K562 (cell line): ENCODE results near the gene GRIA3. TPM values are rescaled to one million over a fixed set of nuclear protein-coding genes. Genes with fewer than 3 reads are reported as not detected.

ENCODE experiments used
- ATAC-seq: fragments of 200-7000 bp; cut with Tn5 transposase; 3 replicates; pipeline ENCODE4 v1.9.1; 2020; ENCODE audit warnings: moderate library complexity
- BruUV-seq: library from RNA; stranded (reverse); fragments of 400-500 nt; replicated peaks from 2 replicates; lab custom pipeline; 2021; lab: Mats Ljungman, UMichigan
- CTCF ChIA-PET: fragments of 300-600 bp; formaldehyde crosslinking; extraction: SDS; loops from one replicate; lab custom pipeline; 2021; ENCODE audit warnings: low intra/inter-chr PET ratio; lab: Yijun Ruan, JAX
- POLR2A ChIA-PET: fragments of 300-600, 350-650 bp; sonication (Branson Sonifier 250); formaldehyde crosslinking; extraction: SDS; loops from one replicate; lab custom pipeline; 2021; ENCODE audit warnings: antibody characterized with exemption, inconsistent platforms; lab: Yijun Ruan, JAX
- DNase-seq, 4 experiments: peaks; one replicate each; pipeline versions ENCODE4 v3.0.0 to v3.0.0-alpha.2; 2011 to 2018; ENCODE audit warnings: low spot score in 3 of 4, mixed read lengths in 3 of 4; ENCODE audit errors: extremely low read depth in 1 of 4
- FAIRE-seq: peaks from 2 replicates; lab custom pipeline; 2011; peaks lifted over from hg19 to GRCh38; lab: Jason Lieb, UNC
- H2AFZ ChIP-seq: 2 replicates; pipeline ENCODE4 v1.6.0; 2011; ENCODE audit warnings: low read depth, low read length, control low read depth, inconsistent platforms
- H3K27ac ChIP-seq: fragments of 200-600 bp; 3 replicates; pipeline ENCODE4 v1.8.0; 2011; ENCODE audit warnings: low read depth, mild to moderate bottlenecking, control low read depth, inconsistent platforms, low read length, moderate library complexity, mixed read lengths; ENCODE audit errors: extremely low read depth
- H3K27me3 ChIP-seq, 2 experiments: fragments of 300-600 bp in 1 of 2; 2 replicates in 1 of 2; 3 replicates in 1 of 2; pipeline versions ENCODE4 v1.6.0 to v1.8.0; 2011; ENCODE audit warnings: inconsistent platforms in 2 of 2, low read length in 2 of 2, mild to moderate bottlenecking in 1 of 2, mixed read lengths in 1 of 2, moderate library complexity in 1 of 2; ENCODE audit not compliant: control insufficient read depth in 2 of 2, insufficient read depth in 2 of 2
- H3K36me3 ChIP-seq: fragments of 300-600 bp; 3 replicates; pipeline ENCODE4 v1.8.0; 2011; ENCODE audit warnings: mild to moderate bottlenecking, low read length, inconsistent platforms; ENCODE audit not compliant: control insufficient read depth, insufficient read depth
- H3K4me1 ChIP-seq, 2 experiments: fragments of 200-600 bp in 1 of 2; replicated peaks in 1 of 2; 2 replicates in 1 of 2; 3 replicates in 1 of 2; pipeline versions ENCODE4 v1.5.1 to v1.8.0; 2011; ENCODE audit warnings: inconsistent platforms in 2 of 2, low read length in 2 of 2, mild to moderate bottlenecking in 1 of 2, mixed read lengths in 1 of 2, moderate library complexity in 1 of 2; ENCODE audit not compliant: control insufficient read depth in 2 of 2, insufficient read depth in 2 of 2
- H3K4me2 ChIP-seq: 2 replicates; pipeline ENCODE4 v1.6.1; 2011; ENCODE audit warnings: low read length, control low read depth, inconsistent platforms, mixed read lengths; ENCODE audit not compliant: insufficient read depth
- H3K4me3 ChIP-seq: fragments of 200-600 bp; sonication (generic), shearing (Covaris generic); 2 replicates; pipeline ENCODE4 v1.5.1; 2016; ENCODE audit warnings: control low read depth, inconsistent platforms
- H3K79me2 ChIP-seq: fragments of 200-600 bp; 3 replicates; pipeline ENCODE4 v1.8.0; 2011; ENCODE audit warnings: low read length, inconsistent platforms; ENCODE audit not compliant: control insufficient read depth, insufficient read depth
- H3K9ac ChIP-seq, 2 experiments: 2 replicates each; pipeline versions ENCODE4 v1.6.0 to v1.6.1; 2011; ENCODE audit warnings: low read depth in 2 of 2, low read length in 2 of 2, control low read depth in 1 of 2, inconsistent platforms in 1 of 2, mild to moderate bottlenecking in 1 of 2, mixed read lengths in 1 of 2; ENCODE audit not compliant: insufficient read depth in 1 of 2
- H3K9me1 ChIP-seq: one replicate; pipeline ENCODE4 v1.6.0; 2011; ENCODE audit warnings: inconsistent platforms, mild to moderate bottlenecking, low read length, moderate library complexity; ENCODE audit not compliant: control insufficient read depth, insufficient read depth
- H3K9me3 ChIP-seq: replicated peaks from 2 replicates; pipeline ENCODE4 v1.5.1; 2011; ENCODE audit warnings: low read depth, low read length, inconsistent platforms; ENCODE audit not compliant: control insufficient read depth, insufficient read depth
- H4K20me1 ChIP-seq: replicated peaks from 2 replicates; pipeline ENCODE4 v1.6.1; 2011; ENCODE audit warnings: low read length, inconsistent platforms, mixed read lengths; ENCODE audit not compliant: control insufficient read depth, insufficient read depth
- EP400 ChIP-seq: fragments of 450-650 bp; IDR thresholded peaks from 2 replicates; pipeline ENCODE4 v1.6.1; 2017; ENCODE audit warnings: antibody characterized with exemption, mild to moderate bottlenecking, moderate library complexity
- ETV5 ChIP-seq: sonication (generic); formaldehyde crosslinking; IDR thresholded peaks from 2 replicates; pipeline ENCODE4 v1.4.0; 2020; ENCODE audit warnings: low read depth, mild to moderate bottlenecking, missing genetic modification reagents
- MEIS2 ChIP-seq: fragments of 450-650 bp; IDR thresholded peaks from 2 replicates; pipeline ENCODE4 v1.6.1; 2014; ENCODE audit warnings: mild to moderate bottlenecking; ENCODE audit not compliant: partially characterized antibody
- ZBTB26 ChIP-seq: fragments of 450-650 bp; formaldehyde crosslinking; IDR thresholded peaks from 2 replicates; pipeline ENCODE4 v1.4.0; 2022; ENCODE audit warnings: missing genetic modification characterization
- ZMIZ1 ChIP-seq, 2 experiments: fragments of 150-350 bp in 1 of 2; IDR thresholded peaks; 2 replicates each; pipeline ENCODE4 v1.6.1; 2012 to 2016; ENCODE audit warnings: low read depth in 2 of 2, low read length in 2 of 2, mild to moderate bottlenecking in 1 of 2, moderate library complexity in 1 of 2
- ZNF133 ChIP-seq: fragments of 250-450 bp; sonication (Bioruptor Pico); IDR thresholded peaks from 2 replicates; pipeline ENCODE4 v1.4.0; 2020; ENCODE audit warnings: mild to moderate bottlenecking
- ZNF318 ChIP-seq, 2 experiments: fragments of 450-650 bp; IDR thresholded peaks; 2 replicates each; pipeline ENCODE4 v1.6.1; 2016; ENCODE audit warnings: mild to moderate bottlenecking in 2 of 2, borderline replicate concordance in 1 of 2, low read depth in 1 of 2, moderate library complexity in 1 of 2
- WGBS: fragments of 100-300 bp; shearing (Covaris generic); methylation state at CpG from one replicate; pipeline ENCODE4 v1.1.6; 2016; ENCODE audit warnings: low coverage, mixed read lengths; ENCODE audit not compliant: insufficient coverage; ENCODE audit errors: missing lambda C conversion rate; 5-methylcytosine and 5-hydroxymethylcytosine counted together
- in situ Hi-C: fragments of 300-500 bp; cut with MboI; formaldehyde crosslinking; loops from 4 replicates; pipeline ENCODE4 v1.15.0; 2018; ENCODE audit warnings: inconsistent platforms, mixed read lengths
- intact Hi-C: fragments of 100-400 bp; cut with micrococcal nuclease; formaldehyde crosslinking; loops from 2 replicates; pipeline ENCODE4 v1.14.2; 2022
- polyA plus RNA-seq, 8 experiments: library from polyadenylated mRNA; depleted of rRNA in 4 of 8; stranded (reverse) in 5 of 8; unstranded in 3 of 8; fragments of >200 nt; fragmentation: Nextera tagmentation in 2 of 8; fragmentation: Illumina TruSeq in 1 of 8; extraction: Ambion mirVana in 2 of 8; extraction: Trizol in 1 of 8; gene quantifications; 2 replicates each; pipeline versions ENCODE4 v1.2.1 to v1.2.3, GENCODE V29; 2011 to 2014; ENCODE audit warnings: inconsistent platforms in 1 of 8, missing spikeins in 1 of 8
- total RNA-seq, 7 experiments: library from RNA; depleted of rRNA in 6 of 7; stranded (reverse); fragments of >200 nt in 6 of 7; fragmentation: Illumina TruSeq in 2 of 7; extraction: Trizol in 2 of 7; gene quantifications; 2 replicates each; pipeline versions ENCODE4 v1.2.1 to v1.2.3, GENCODE V29; 2011 to 2021; ENCODE audit warnings: low replicate concordance in 1 of 7

GRIA3 gene
- total and polyA plus RNA-seq, 9 of the 15 experiments (the other 6 are each of a cell fraction or from before 2014, with no cell fraction given): 0.10 TPM; not detected in 8

- TF ChIP-seq ZMIZ1 (IDR thresholded peaks at IDR 0.05; ENCODE audit: low read depth in 2 of 2, low read length in 2 of 2) (no peak), ZNF133 (CRISPR knock-in tag) (no peak)
Observed at GRCh38 chrX:123189338-123189737, 5.3 kb downstream of the GRIA3 start (continued).

DNA sequence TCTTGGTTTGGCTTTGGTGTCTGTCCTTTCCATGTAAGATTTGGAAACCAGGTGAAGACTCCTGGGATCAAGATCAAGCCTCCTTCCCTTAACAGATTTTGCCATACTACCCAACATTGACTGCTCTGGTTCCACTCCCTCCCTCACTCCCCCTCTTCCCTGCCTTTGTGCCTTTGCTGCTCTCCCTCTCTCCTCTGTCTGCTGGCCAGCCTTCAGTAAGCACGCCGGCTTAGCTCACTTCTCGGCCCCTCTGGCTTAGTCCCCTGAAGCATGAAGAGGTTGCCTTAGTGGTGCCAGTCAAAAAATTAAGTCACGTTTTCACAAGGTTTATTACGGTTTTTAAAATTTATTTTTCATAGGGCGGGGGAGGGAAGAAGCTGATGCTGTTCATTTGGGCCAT is 6.0 kb downstream of the GRIA3 start:
- H4K20me1 ChIP-seq: no peaks in the 10 kb centered on the region
- H3K27ac ChIP-seq: no peak overlapping the region
- WGBS: 0% methylated on average over 4 of the region's 6 CpGs
- ATAC-seq: no peak
- no peak overlapping the region for H2AFZ ChIP-seq
- no peaks in the 10 kb centered on the region for H3K9me1 ChIP-seq
- H3K27me3 ChIP-seq: peaks cover 0 to 10% of the 10 kb centered on the region in 2 experiments; a peak in 3 of 5 replicates
- no peaks in the 10 kb centered on the region for H3K36me3 ChIP-seq
- H3K79me2 ChIP-seq: no peaks in the 10 kb centered on the region
- intact Hi-C loops: no loop called here
- CTCF ChIA-PET: no interaction called here
- in situ Hi-C loops: no loop called here
- no peak overlapping the region for H3K9ac ChIP-seq
- H3K4me2 ChIP-seq: no peak overlapping the region
- no peaks in the 10 kb centered on the region for H3K9me3 ChIP-seq
- peaks cover 0 to under 1% of the 10 kb centered on the region in 2 experiments; a peak in 1 of 5 replicates for H3K4me1 ChIP-seq
- no peak for DNase-seq
- no peak overlapping the region for H3K4me3 ChIP-seq
- no peak for FAIRE-seq
- POLR2A ChIA-PET: no interaction called here
- BruUV-seq: no TSS peak
- no peak for TF ChIP-seq ZBTB26 (CRISPR knock-in tag)
- no peak for TF ChIP-seq ZNF318 (IDR thresholded peaks at IDR 0.05; ENCODE audit: borderline replicate concordance in 1 of 2, low read depth in 1 of 2)
- TF ChIP-seq ETV5 (CRISPR knock-in tag): no peak
- no peak for TF ChIP-seq MEIS2
- no peak for TF ChIP-seq EP400
